CD14-positive monocyte (primary cell): Measurements from ENCODE around the gene HS1BP3. TPM values are rescaled to one million over a fixed set of nuclear protein-coding genes. Genes with fewer than 3 reads are reported as not detected.
A peak's percentile ranks its signal among the peaks of the same experiment; 100 is the strongest.

Source experiments
- DNase-seq, 3 donors: peaks; one replicate each; pipeline ENCODE4 v3.0.0-alpha.2; 2011 to 2022
- H2AFZ ChIP-seq: 2 replicates; pipeline ENCODE4 v1.6.0; 2012; ENCODE audit warnings: mild to moderate bottlenecking, low read depth, low read length, inconsistent platforms; ENCODE audit not compliant: insufficient read depth, poor library complexity, severe bottlenecking
- H3K27ac ChIP-seq, 2 donors: 1 replicate in 1 of 2; 2 replicates in 1 of 2; pipeline ENCODE4 v1.5.1; 2012 to 2013; ENCODE audit warnings: low read length in 2 of 2, control low read depth in 1 of 2, inconsistent platforms in 1 of 2, low read depth in 1 of 2, mild to moderate bottlenecking in 1 of 2
- H3K27me3 ChIP-seq, 2 donors: one replicate each; pipeline versions ENCODE4 v1.6.0 to v1.6.1; 2011 to 2013; ENCODE audit warnings: low read length in 2 of 2; ENCODE audit not compliant: control insufficient read depth in 2 of 2, insufficient read depth in 2 of 2
- H3K36me3 ChIP-seq, 2 donors: replicated peaks in 1 of 2; 1 replicate in 1 of 2; 2 replicates in 1 of 2; pipeline versions ENCODE4 v1.5.1 to v1.6.1; 2012 to 2013; ENCODE audit warnings: low read length in 2 of 2, control low read depth in 1 of 2, inconsistent platforms in 1 of 2, mild to moderate bottlenecking in 1 of 2; ENCODE audit not compliant: insufficient read depth in 2 of 2, control insufficient read depth in 1 of 2
- H3K4me1 ChIP-seq, 2 donors: 1 replicate in 1 of 2; 2 replicates in 1 of 2; pipeline versions ENCODE4 v1.5.1 to v1.6.1; 2012 to 2013; ENCODE audit warnings: low read length in 2 of 2, control low read depth in 1 of 2, inconsistent platforms in 1 of 2, mild to moderate bottlenecking in 1 of 2, moderate library complexity in 1 of 2; ENCODE audit not compliant: insufficient read depth in 2 of 2, control insufficient read depth in 1 of 2
- H3K4me2 ChIP-seq: replicated peaks from 2 replicates; pipeline ENCODE3; 2012; ENCODE audit warnings: low read length, moderate library complexity, mild to moderate bottlenecking; ENCODE audit not compliant: poor library complexity, severe bottlenecking; ENCODE audit errors: extremely low read depth
- H3K4me3 ChIP-seq, 3 experiments: fragments of 200-600 bp in 1 of 3; sonication (generic) in 1 of 3; replicated peaks in 1 of 3; 1 replicate in 2 of 3; 2 replicates in 1 of 3; pipeline ENCODE4 v1.5.1; 2011 to 2013; ENCODE audit warnings: low read length in 3 of 3, mild to moderate bottlenecking in 3 of 3, control low read depth in 2 of 3, low read depth in 2 of 3, inconsistent platforms in 1 of 3, moderate library complexity in 1 of 3
- H3K79me2 ChIP-seq: 2 replicates; pipeline ENCODE4 v1.6.0; 2012; ENCODE audit warnings: mild to moderate bottlenecking, control low read depth, inconsistent platforms, low read length, moderate library complexity; ENCODE audit not compliant: insufficient read depth
- H3K9ac ChIP-seq: 2 replicates; pipeline ENCODE4 v1.6.0; 2017; ENCODE audit warnings: low read length, mild to moderate bottlenecking; ENCODE audit not compliant: insufficient read depth, poor library complexity, severe bottlenecking
- H3K9me3 ChIP-seq, 2 donors: replicated peaks in 1 of 2; 1 replicate in 1 of 2; 2 replicates in 1 of 2; pipeline versions ENCODE4 v1.5.1 to v1.6.1; 2012 to 2013; ENCODE audit warnings: low read length in 2 of 2, control low read depth in 1 of 2; ENCODE audit not compliant: control insufficient read depth in 1 of 2, insufficient read depth in 1 of 2
- H4K20me1 ChIP-seq: 2 replicates; pipeline ENCODE4 v1.6.0; 2012; ENCODE audit warnings: mild to moderate bottlenecking, low read length, control low read depth, moderate library complexity; ENCODE audit not compliant: insufficient read depth
- H3K27ac Mint-ChIP-seq, 7 donors: one replicate each; pipeline ENCODE4 v1.8.0; 2020; ENCODE audit warnings: mild to moderate bottlenecking in 7 of 7, mixed read lengths in 7 of 7, moderate library complexity in 6 of 7, inconsistent platforms in 2 of 7
- H3K27me3 Mint-ChIP-seq, 3 donors: one replicate each; pipeline ENCODE4 v1.8.0; 2021 to 2022; ENCODE audit warnings: low read depth in 3 of 3, mild to moderate bottlenecking in 3 of 3, mixed read lengths in 3 of 3, moderate library complexity in 3 of 3, inconsistent platforms in 1 of 3
- H3K36me3 Mint-ChIP-seq, 2 donors: one replicate each; pipeline ENCODE4 v1.8.0; 2020; ENCODE audit warnings: mixed read lengths in 2 of 2, inconsistent platforms in 1 of 2, mild to moderate bottlenecking in 1 of 2
- H3K4me1 Mint-ChIP-seq: one replicate; pipeline ENCODE4 v1.8.0; 2020; ENCODE audit warnings: mild to moderate bottlenecking, mixed read lengths
- H3K4me3 Mint-ChIP-seq, 2 donors: one replicate each; pipeline ENCODE4 v1.8.0; 2020; ENCODE audit warnings: mild to moderate bottlenecking in 2 of 2, mixed read lengths in 2 of 2, moderate library complexity in 1 of 2
- H3K9me3 Mint-ChIP-seq, 7 donors: one replicate each; pipeline ENCODE4 v1.8.0; 2020 to 2022; ENCODE audit warnings: mixed read lengths in 7 of 7, mild to moderate bottlenecking in 6 of 7, moderate library complexity in 6 of 7, inconsistent platforms in 2 of 7
- CTCF ChIP-seq: fragments of 200-600 bp; IDR thresholded peaks from one replicate; pipeline ENCODE4 v1.8.0; 2022; ENCODE audit warnings: antibody characterized with exemption, mild to moderate bottlenecking
- WGBS: methylation state at CpG from one replicate; pipeline ENCODE4 v1.1.5; 2013; ENCODE audit warnings: missing lambda C conversion rate; ENCODE audit not compliant: insufficient coverage; 5-methylcytosine and 5-hydroxymethylcytosine counted together
- intact Hi-C, 2 donors: fragments of 100-400 bp; cut with micrococcal nuclease; formaldehyde crosslinking; loops; one replicate each; pipeline versions ENCODE4 v1.15.0 to v1.15.1; 2023
- polyA plus RNA-seq, 3 donors: library from polyadenylated mRNA; depleted of rRNA in 1 of 3; unstranded in 2 of 3; stranded (reverse) in 1 of 3; fragments of 300-500 nt in 2 of 3; fragments of >200 nt in 1 of 3; fragmentation: Illumina TruSeq in 2 of 3; gene quantifications; 1 replicate in 2 of 3; 2 replicates in 1 of 3; pipeline ENCODE4 v1.2.3, GENCODE V29; 2012 to 2021

HS1BP3 gene
- polyA plus RNA-seq, 3 donors: 45.1 to 48.9 (median 45.4) TPM

DNA sequence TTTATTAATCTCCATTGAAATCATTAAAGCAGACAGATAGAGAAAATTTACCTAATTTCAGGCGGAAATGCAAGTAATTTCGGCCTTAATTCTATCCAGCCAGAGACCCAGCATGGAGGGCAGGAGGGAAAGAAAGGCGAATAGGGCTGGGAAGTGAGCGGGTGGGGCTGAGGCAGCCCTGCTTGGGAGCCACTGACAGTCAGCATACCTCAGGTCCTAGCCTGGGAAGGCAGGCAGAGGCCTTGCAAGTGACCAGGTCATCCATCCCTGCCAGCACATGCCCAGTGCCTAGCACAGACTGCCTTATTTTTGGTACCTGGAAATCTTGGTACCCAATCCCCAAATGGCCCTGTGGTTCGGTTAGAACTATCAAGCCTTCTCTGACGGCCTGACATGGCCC lies 17.6 kb upstream of the HS1BP3 start:
- intact Hi-C loops: loop anchor here in 1 of 2 donors (10.0 kb wide), 1 partner anchor 1314 kb away; the partner anchor contains the start of gene OSR1
- peaks cover 55 to 86% of the 10 kb centered on the region in 2 donors for H3K27me3 ChIP-seq
- no peak overlapping the region for H3K27ac ChIP-seq
- H3K9me3 ChIP-seq: peaks cover 2 to 31% of the 10 kb centered on the region in 2 donors
- DNase-seq: no peak
- no peak overlapping the region for H3K9ac ChIP-seq
- no peak overlapping the region for H2AFZ ChIP-seq
- no peak overlapping the region for H3K4me2 ChIP-seq
- no peaks in the 10 kb centered on the region for H3K79me2 ChIP-seq
- H3K36me3 ChIP-seq: no peaks in the 10 kb centered on the region
- Mint-ChIP-seq H3K4me3 (peak overlapping the region in 1 of 2 donors; percentile 70), H3K36me3 (peaks cover 0 to 8% of the 10 kb centered on the region in 2 donors), H3K27me3 (peaks cover 91 to 95% (median 92%) of the 10 kb centered on the region in 3 donors), H3K9me3 (peaks cover 2 to 33% (median 12%) of the 10 kb centered on the region in 7 donors), H3K4me1 (peaks cover 31% of the 10 kb centered on the region), H3K27ac (no peak overlapping the region)
- no peak overlapping the region for H3K4me3 ChIP-seq
- no peak for TF ChIP-seq CTCF
- no peaks in the 10 kb centered on the region for H4K20me1 ChIP-seq
- 97% methylated on average over 6 of the region's 6 CpGs for WGBS
- H3K4me1 ChIP-seq: peaks cover 10 to 20% of the 10 kb centered on the region in 2 donors

GRCh38 chr2:20667531-20668401 lies 16.9 kb upstream of the HS1BP3 start:
- Mint-ChIP-seq H3K27ac (no peak overlapping the region), H3K27me3 (peaks cover 90 to 95% (median 92%) of the 10 kb centered on the region in 3 donors), H3K4me3 (peak overlapping the region; percentile 9 to 70), H3K4me1 (peaks cover 31% of the 10 kb centered on the region), H3K36me3 (peaks cover 0 to 8% of the 10 kb centered on the region in 2 donors), H3K9me3 (peaks cover 2 to 32% (median 13%) of the 10 kb centered on the region in 7 donors)
- H3K36me3 ChIP-seq: no peaks in the 10 kb centered on the region
- H3K4me3 ChIP-seq: peak overlapping the region in 1 of 3 experiments; percentile 28
- peaks cover 2 to 31% of the 10 kb centered on the region in 2 donors for H3K9me3 ChIP-seq
- peaks cover 10 to 20% of the 10 kb centered on the region in 2 donors for H3K4me1 ChIP-seq
- H3K27ac ChIP-seq: no peak overlapping the region
- no peak for DNase-seq
- intact Hi-C loops: loop anchor here in 1 of 2 donors (10.0 kb wide), 1 partner anchor 1313 kb away; the partner anchor contains the start of gene OSR1
- no peak overlapping the region for H2AFZ ChIP-seq
- H4K20me1 ChIP-seq: no peaks in the 10 kb centered on the region
- peak overlapping the region; percentile 36 for H3K4me2 ChIP-seq
- no peak overlapping the region for H3K9ac ChIP-seq
- H3K27me3 ChIP-seq: peaks cover 58 to 87% of the 10 kb centered on the region in 2 donors
- TF ChIP-seq CTCF: no peak
- WGBS: 24% methylated on average over 38 of the region's 39 CpGs
- H3K79me2 ChIP-seq: no peaks in the 10 kb centered on the region
